ENCODE measurements around the gene FAM76A. TPM values are rescaled to one million over a fixed set of nuclear protein-coding genes. Genes with fewer than 3 reads are reported as not detected.
"Not testable (repeated sequence)": the region's sequence is repeated elsewhere in the genome, so short reads cannot be mapped to it uniquely, and the experiment has no call there.

The FAM76A gene
- total and polyA plus RNA-seq, 9 of the 15 experiments (the other 6 are each of a cell fraction or from before 2014, with no cell fraction given) = 9.5 to 14.6 (median 11.4) TPM

- no peak for TF ChIP-seq RB1 (IDR thresholded peaks at IDR 0.05; ENCODE audit: low read depth)
- no peak for TF ChIP-seq EHMT2 (IDR thresholded peaks at IDR 0.05)
- 0 out of 4 replicates have a peak, but pooled peaks have one; percentile 22 to 42 for TF ChIP-seq TRIM24 (IDR thresholded peaks at IDR 0.05)
- peak; percentile 71; the same call in 1 of the 2 replicates for TF ChIP-seq C11orf30 (IDR thresholded peaks at IDR 0.05; ENCODE audit: low read depth)
- no peak for TF ChIP-seq CCNT2 (IDR thresholded peaks at IDR 0.05; ENCODE audit: borderline replicate concordance, extremely low read depth, insufficient read length, low read depth, low read length)
- TF ChIP-seq MAFG (tag; conservative IDR thresholded peaks at IDR 0.05) = 0 out of 2 replicates have a peak, but pooled peaks have one; percentile 48
- no peak for TF ChIP-seq ZFX (CRISPR knock-in tag; IDR thresholded peaks at IDR 0.05)
- peak; percentile 92 for TF ChIP-seq ZNF316 (IDR thresholded peaks at IDR 0.05)
These were observed 35.6 kb upstream of the FAM76A start (continued) for GRCh38 chr1:27690183-27690582.

- H3K9me1 ChIP-seq (ENCODE audit: control insufficient read depth, insufficient read depth, low read length); H3K4me1 ChIP-seq (replicated peaks in 1 of 2; ENCODE audit: control insufficient read depth in 2 of 2, insufficient read depth in 2 of 2, low read length in 2 of 2); H3K79me2 ChIP-seq (ENCODE audit: control insufficient read depth, insufficient read depth, low read length); FAIRE-seq; DNase-seq (ENCODE audit: extremely low read depth in 1 of 4, low spot score in 3 of 4); H2AFZ ChIP-seq (ENCODE audit: low read depth, low read length); H4K20me1 ChIP-seq (replicated peaks; ENCODE audit: control insufficient read depth, insufficient read depth, low read length); H3K27me3 ChIP-seq (ENCODE audit: control insufficient read depth in 2 of 2, insufficient read depth in 2 of 2, low read length in 2 of 2); H3K9me3 ChIP-seq (replicated peaks; ENCODE audit: control insufficient read depth, insufficient read depth, low read depth, low read length); ATAC-seq; CTCF ChIA-PET (ENCODE audit: low intra/inter-chr PET ratio); H3K4me2 ChIP-seq (ENCODE audit: insufficient read depth, low read length); BruUV-seq (replicated peaks); H3K36me3 ChIP-seq (ENCODE audit: control insufficient read depth, insufficient read depth, low read length); H3K27ac ChIP-seq (ENCODE audit: extremely low read depth, low read depth, low read length); intact Hi-C loops (cut with micrococcal nuclease); in situ Hi-C loops (cut with MboI); H3K9ac ChIP-seq (ENCODE audit: insufficient read depth in 1 of 2, low read depth in 2 of 2, low read length in 2 of 2); H3K4me3 ChIP-seq: not testable (repeated sequence)
- 27% methylated on average over 9 of the region's 9 CpGs for WGBS (ENCODE audit: insufficient coverage, low coverage, missing lambda C conversion rate)
- POLR2A ChIA-PET = interaction anchor here (1.2 to 1.3 kb wide), 2 partner anchors 9 to 21 kb away, joined by 4 read pairs; no protein-coding TSS in a partner anchor
These were observed 28.9 kb upstream of the FAM76A start for GRCh38 chr1:27696835-27697234.

All from K562 (cell line).